Hepatocyte (in vitro differentiated cells): ENCODE results near the gene PGM3.

Experiments
- CTCF ChIP-seq: fragments of 200-600 bp; sonication (generic); IDR thresholded peaks from 2 replicates; pipeline ENCODE4 v1.5.1; 2016; ENCODE audit warnings: antibody characterized with exemption, mild to moderate bottlenecking; ENCODE audit not compliant: poor library complexity
- EZH2 ChIP-seq: fragments of 200-600 bp; sonication (generic); IDR thresholded peaks from 2 replicates; pipeline ENCODE4 v1.6.1; 2016; ENCODE audit warnings: antibody characterized with exemption, mild to moderate bottlenecking, borderline replicate concordance

- TF ChIP-seq CTCF (no peak), EZH2 (no peak)
Measured at GRCh38 chr6:83127258-83127657, 65.8 kb downstream of the PGM3 start.
